Loucy (cell line): ENCODE results near the gene ARHGAP22.

Experiments used
- H2AFZ ChIP-seq: fragments of 200-600 bp; sonication (generic); 2 replicates; pipeline ENCODE4 v1.6.0; 2016; ENCODE audit warnings: antibody characterized with exemption, mild to moderate bottlenecking, low read length, moderate library complexity
- H3F3A ChIP-seq: fragments of 200-600 bp; 2 replicates; pipeline ENCODE4 v1.6.0; 2016; ENCODE audit warnings: antibody characterized with exemption, low read depth, mild to moderate bottlenecking
- H3K27me3 ChIP-seq: fragments of 200-600 bp; sonication (generic); 2 replicates; pipeline ENCODE4 v1.6.1; 2014; ENCODE audit warnings: low read length, mild to moderate bottlenecking; ENCODE audit not compliant: insufficient read depth, poor library complexity, severe bottlenecking
- H3K36me3 ChIP-seq: fragments of 200-600 bp; sonication (generic); 2 replicates; pipeline ENCODE4 v1.6.1; 2016; ENCODE audit warnings: low read length; ENCODE audit not compliant: insufficient read depth
- H3K4me1 ChIP-seq: fragments of 200-600 bp; sonication (generic); 2 replicates; pipeline ENCODE4 v1.5.1; 2014; ENCODE audit warnings: low read length, mild to moderate bottlenecking; ENCODE audit not compliant: insufficient read depth, poor library complexity, severe bottlenecking
- H3K4me2 ChIP-seq: fragments of 200-600 bp; sonication (generic); 2 replicates; pipeline ENCODE4 v1.6.0; 2014; ENCODE audit warnings: antibody characterized with exemption, low read length, low read depth, mild to moderate bottlenecking; ENCODE audit not compliant: poor library complexity, severe bottlenecking
- H3K4me3 ChIP-seq: fragments of 200-600 bp; sonication (generic); 2 replicates; pipeline ENCODE4 v1.5.1; 2014; ENCODE audit warnings: low read length, mild to moderate bottlenecking, mixed read lengths; ENCODE audit not compliant: poor library complexity, severe bottlenecking
- H3K79me2 ChIP-seq: fragments of 200-600 bp; sonication (generic); 2 replicates; pipeline ENCODE4 v1.6.1; 2014; ENCODE audit warnings: low read length; ENCODE audit not compliant: insufficient read depth
- H3K9ac ChIP-seq: fragments of 200-600 bp; sonication (generic); 2 replicates; pipeline ENCODE4 v1.6.0; 2014; ENCODE audit warnings: mild to moderate bottlenecking, low read depth, low read length, moderate library complexity; ENCODE audit not compliant: poor library complexity, severe bottlenecking
- H3K9me2 ChIP-seq: fragments of 200-600 bp; sonication (generic); replicated peaks from 2 replicates; pipeline ENCODE4 v1.6.1; 2016; ENCODE audit warnings: low read depth, low read length, mixed read lengths
- H3K9me3 ChIP-seq: fragments of 200-600 bp; sonication (generic); 2 replicates; pipeline ENCODE4 v1.6.1; 2014; ENCODE audit warnings: mild to moderate bottlenecking, antibody characterized with exemption, low read length, low read depth; ENCODE audit not compliant: insufficient read depth
- H4K20me1 ChIP-seq: fragments of 200-600 bp; sonication (generic); 2 replicates; pipeline ENCODE4 v1.6.0; 2014; ENCODE audit warnings: antibody characterized with exemption, low read length, mild to moderate bottlenecking; ENCODE audit not compliant: insufficient read depth, poor library complexity, severe bottlenecking
- EZH2phosphoT487 ChIP-seq: fragments of 200-600 bp; IDR thresholded peaks from 2 replicates; pipeline ENCODE4 v1.6.1; 2018; ENCODE audit warnings: antibody characterized with exemption, mild to moderate bottlenecking, moderate library complexity, borderline replicate concordance
- TF ChIP-seq, protein P1 (sequence below): fragments of 200-600 bp; sonication (generic); conservative IDR thresholded peaks from 2 replicates; pipeline ENCODE4 v1.5.1; 2014; ENCODE audit warnings: mild to moderate bottlenecking, antibody characterized with exemption, low read length

The ARHGAP22 gene

DNA sequence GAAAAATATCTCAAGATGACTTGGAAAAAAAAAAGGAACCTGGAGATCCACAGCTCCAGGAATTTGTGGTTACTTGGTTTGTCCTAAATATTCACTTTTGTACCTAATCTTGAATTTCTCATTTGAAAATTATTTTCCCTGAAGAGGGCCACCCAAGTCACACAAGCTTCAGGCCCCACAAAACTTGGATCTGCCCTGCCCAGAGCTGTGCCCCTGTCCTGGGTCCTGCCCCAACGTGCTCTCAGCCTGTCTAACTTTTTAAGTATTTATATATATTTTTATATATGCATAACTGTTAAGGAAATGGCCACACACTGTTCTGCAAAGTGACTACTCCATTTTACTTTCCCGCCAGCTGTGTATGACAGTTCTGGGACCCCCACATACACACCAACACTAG is 123.5 kb downstream of the ARHGAP22 start:
- Histone ChIP-seq H3K4me1 (peaks cover 6% of the 10 kb centered on the region), H3K79me2 (no peaks in the 10 kb centered on the region), H3F3A (no peaks in the 10 kb centered on the region), H3K9me2 (no peaks in the 10 kb centered on the region), H4K20me1 (no peaks in the 10 kb centered on the region), H3K4me2 (no peak overlapping the region), H3K9me3 (no peaks in the 10 kb centered on the region), H3K9ac (no peak overlapping the region), H3K4me3 (no peak overlapping the region), H2AFZ (no peak overlapping the region), H3K27me3 (no peaks in the 10 kb centered on the region), H3K36me3 (no peaks in the 10 kb centered on the region)
- TF ChIP-seq, protein P1, sequence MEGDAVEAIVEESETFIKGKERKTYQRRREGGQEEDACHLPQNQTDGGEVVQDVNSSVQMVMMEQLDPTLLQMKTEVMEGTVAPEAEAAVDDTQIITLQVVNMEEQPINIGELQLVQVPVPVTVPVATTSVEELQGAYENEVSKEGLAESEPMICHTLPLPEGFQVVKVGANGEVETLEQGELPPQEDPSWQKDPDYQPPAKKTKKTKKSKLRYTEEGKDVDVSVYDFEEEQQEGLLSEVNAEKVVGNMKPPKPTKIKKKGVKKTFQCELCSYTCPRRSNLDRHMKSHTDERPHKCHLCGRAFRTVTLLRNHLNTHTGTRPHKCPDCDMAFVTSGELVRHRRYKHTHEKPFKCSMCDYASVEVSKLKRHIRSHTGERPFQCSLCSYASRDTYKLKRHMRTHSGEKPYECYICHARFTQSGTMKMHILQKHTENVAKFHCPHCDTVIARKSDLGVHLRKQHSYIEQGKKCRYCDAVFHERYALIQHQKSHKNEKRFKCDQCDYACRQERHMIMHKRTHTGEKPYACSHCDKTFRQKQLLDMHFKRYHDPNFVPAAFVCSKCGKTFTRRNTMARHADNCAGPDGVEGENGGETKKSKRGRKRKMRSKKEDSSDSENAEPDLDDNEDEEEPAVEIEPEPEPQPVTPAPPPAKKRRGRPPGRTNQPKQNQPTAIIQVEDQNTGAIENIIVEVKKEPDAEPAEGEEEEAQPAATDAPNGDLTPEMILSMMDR: no peak
- no peak for TF ChIP-seq EZH2phosphoT487

DNA sequence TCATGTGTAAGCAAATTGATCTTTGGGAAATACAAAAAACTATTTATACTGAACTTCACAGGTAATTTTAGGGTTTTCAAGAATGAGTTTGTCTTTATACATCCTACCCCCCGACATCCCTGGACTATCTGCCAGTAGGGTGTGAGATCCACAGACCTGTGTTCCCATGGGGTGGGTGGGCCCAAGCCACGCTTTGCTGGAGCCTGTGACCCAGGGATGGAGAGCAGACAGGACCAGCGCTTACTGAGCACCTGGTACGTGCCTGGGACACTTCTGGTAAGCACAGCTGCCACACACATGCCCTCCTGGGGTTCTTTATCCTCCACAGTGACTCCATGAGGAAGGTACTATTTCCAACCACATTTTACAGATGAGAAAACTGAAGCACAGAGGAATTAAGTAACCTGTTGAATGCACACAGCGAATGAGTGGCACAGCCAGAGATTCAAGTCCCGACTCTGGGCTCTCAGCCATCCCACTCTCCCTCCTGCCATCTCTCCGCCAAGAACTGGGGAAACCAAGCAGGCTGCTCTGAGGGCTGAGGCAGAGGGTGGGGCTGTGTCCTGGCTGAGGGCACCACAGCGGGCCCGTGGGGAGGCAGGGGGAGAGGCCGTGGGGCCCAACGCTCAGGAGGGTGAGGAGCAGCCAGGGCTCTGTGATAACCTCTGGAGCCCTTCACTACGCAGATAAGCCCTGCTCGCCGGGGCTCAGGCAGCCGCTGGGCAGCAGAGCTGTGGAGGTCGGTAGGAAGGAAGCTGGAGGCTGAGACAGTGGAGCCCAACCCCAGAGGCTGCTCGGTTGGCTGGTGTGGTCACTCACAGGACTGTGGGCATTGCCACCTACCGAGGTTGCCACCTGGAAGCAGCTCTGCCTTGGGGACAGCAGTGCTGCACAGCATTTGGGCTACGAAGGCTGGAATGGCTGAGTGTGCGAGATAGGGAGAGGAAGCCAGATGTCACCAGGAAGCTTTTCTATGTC is 124.2 kb downstream of the ARHGAP22 start:
- Histone ChIP-seq H4K20me1 (no peaks in the 10 kb centered on the region), H3K9me2 (no peaks in the 10 kb centered on the region), H3F3A (no peaks in the 10 kb centered on the region), H2AFZ (no peak overlapping the region), H3K27me3 (no peaks in the 10 kb centered on the region), H3K36me3 (no peaks in the 10 kb centered on the region), H3K79me2 (no peaks in the 10 kb centered on the region), H3K9me3 (no peaks in the 10 kb centered on the region), H3K4me2 (no peak overlapping the region), H3K4me3 (no peak overlapping the region), H3K4me1 (peaks cover 6% of the 10 kb centered on the region), H3K9ac (no peak overlapping the region)
- TF ChIP-seq, protein P1: no peak
- no peak for TF ChIP-seq EZH2phosphoT487

DNA sequence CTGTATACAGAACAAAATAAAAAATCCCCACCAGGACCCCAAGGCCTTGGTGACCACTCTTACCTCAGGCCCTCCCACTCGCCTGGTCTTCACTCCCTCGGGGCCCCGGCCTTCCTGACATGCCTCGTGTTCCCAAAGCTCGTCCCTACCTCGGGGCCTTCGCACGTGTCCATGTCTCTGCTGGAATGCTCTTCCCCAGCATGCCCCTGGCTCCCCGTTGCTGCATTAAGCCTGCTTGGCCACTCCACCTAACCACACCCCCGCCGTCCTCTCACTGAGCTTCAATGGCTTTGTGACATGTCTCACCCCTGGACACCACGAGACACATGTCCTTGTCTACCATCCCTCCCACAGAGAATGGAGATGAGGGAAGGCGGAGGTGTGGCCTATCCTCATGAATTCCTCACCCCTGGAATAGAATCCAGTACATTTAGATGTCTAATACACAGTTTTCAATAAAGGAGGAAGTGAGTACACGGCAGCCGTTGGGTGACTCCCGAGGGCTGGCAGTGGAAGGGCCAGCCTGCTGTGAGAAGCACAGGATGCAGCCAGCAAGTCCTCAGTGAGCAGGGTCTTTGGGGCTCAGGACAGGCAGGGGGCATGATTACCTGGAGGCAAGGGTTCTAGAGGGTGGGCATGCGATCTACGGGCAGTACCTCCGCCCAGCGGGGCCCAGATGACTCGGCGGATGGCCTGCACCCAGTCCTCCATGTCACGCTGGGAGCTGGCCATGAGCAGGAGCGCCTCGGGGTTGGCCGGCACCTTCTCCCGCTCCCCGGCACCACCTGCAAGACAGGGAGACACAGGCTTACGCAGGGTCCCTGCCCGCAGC is 125.7 kb downstream of the ARHGAP22 start:
- Histone ChIP-seq H3K36me3 (no peaks in the 10 kb centered on the region), H4K20me1 (no peaks in the 10 kb centered on the region), H3K79me2 (no peaks in the 10 kb centered on the region), H3K4me1 (peaks cover 10% of the 10 kb centered on the region), H3F3A (no peaks in the 10 kb centered on the region), H3K27me3 (no peaks in the 10 kb centered on the region), H3K4me3 (no peak overlapping the region), H3K9me3 (no peaks in the 10 kb centered on the region), H3K9me2 (no peaks in the 10 kb centered on the region), H2AFZ (no peak overlapping the region), H3K9ac (no peak overlapping the region), H3K4me2 (no peak overlapping the region)
- TF ChIP-seq, protein P1: no peak
- TF ChIP-seq EZH2phosphoT487: no peak
